NCI-H526 (cell line): ENCODE data around the gene TDG.
"Not testable (repeated sequence)": the region's sequence is repeated elsewhere in the genome, so short reads cannot be mapped to it uniquely, and the experiment has no call there.

ENCODE experiments used
- DNase-seq, 2 experiments: peaks; one replicate each; lab custom pipeline; 2025; lab: John Stamatoyannopoulos, UW

Gene TDG

GRCh38 chr12:103960616-103961227, 5.0 kb upstream of the TDG start:
- no peak for DNase-seq

- DNase-seq = peak in 1 of 2 experiments; percentile 23
Observed at GRCh38 chr12:103962493-103962892, 3.2 kb upstream of the TDG start.

- no peak for DNase-seq
Observed at GRCh38 chr12:103964805-103965204, 867 bp upstream of the TDG start.

GRCh38 chr12:103965255-103965589, 450 bp upstream of the TDG start:
- no peak for DNase-seq

- no peak for DNase-seq
Observed at GRCh38 chr12:103966736-103967135, 1.1 kb downstream of the TDG start.

GRCh38 chr12:103969391-103969790, 3.7 kb downstream of the TDG start:
- no peak for DNase-seq

GRCh38 chr12:103973909-103974308, 8.2 kb downstream of the TDG start:
- DNase-seq = no peak

GRCh38 chr12:103975368-103975767, 9.7 kb downstream of the TDG start:
- no peak for DNase-seq

- no peak for DNase-seq
Observed at GRCh38 chr12:103978384-103978982, 12.8 kb downstream of the TDG start.

- no peak for DNase-seq
Observed at GRCh38 chr12:103986829-103987228, 21.2 kb downstream of the TDG start.

- no peak for DNase-seq
Observed at GRCh38 chr12:103994235-103994634, 28.6 kb downstream of the TDG start.

- no peak for DNase-seq
Observed at GRCh38 chr12:103996595-103996994, 30.9 kb downstream of the TDG start.

GRCh38 chr12:103997286-103997900, 31.7 kb downstream of the TDG start:
- DNase-seq = no peak

GRCh38 chr12:103998976-103999375, 33.3 kb downstream of the TDG start:
- DNase-seq = no peak

- DNase-seq = peak; percentile 25 to 32
Observed at GRCh38 chr12:104000807-104001434, 35.2 kb downstream of the TDG start.

- DNase-seq = no peak
Observed at GRCh38 chr12:104002686-104003085, 37.0 kb downstream of the TDG start.

- DNase-seq = no peak
Observed at GRCh38 chr12:104003596-104003995, 37.9 kb downstream of the TDG start.

- DNase-seq = no peak
Observed at GRCh38 chr12:104006929-104007328, 41.3 kb downstream of the TDG start.

- no peak for DNase-seq
Observed at GRCh38 chr12:104010121-104010520, 44.4 kb downstream of the TDG start.

GRCh38 chr12:104010606-104011169, 45.0 kb downstream of the TDG start:
- DNase-seq = no peak

GRCh38 chr12:104011253-104011652, 45.6 kb downstream of the TDG start:
- DNase-seq = no peak

- DNase-seq = no peak
Observed at GRCh38 chr12:104012331-104012730, 46.7 kb downstream of the TDG start.

GRCh38 chr12:104021862-104022261, 56.2 kb downstream of the TDG start:
- not testable (repeated sequence) for DNase-seq
